K562 (cell line): Measurements from ENCODE around the gene SNCA. TPM values are rescaled to one million over a fixed set of nuclear protein-coding genes. Genes with fewer than 3 reads are reported as not detected.

Source experiments
- ATAC-seq: fragments of 200-7000 bp; cut with Tn5 transposase; 3 replicates; pipeline ENCODE4 v1.9.1; 2020; ENCODE audit warnings: moderate library complexity
- BruUV-seq: library from RNA; stranded (reverse); fragments of 400-500 nt; replicated peaks from 2 replicates; lab custom pipeline; 2021; lab: Mats Ljungman, UMichigan
- CTCF ChIA-PET: fragments of 300-600 bp; formaldehyde crosslinking; extraction: SDS; loops from one replicate; lab custom pipeline; 2021; ENCODE audit warnings: low intra/inter-chr PET ratio; lab: Yijun Ruan, JAX
- POLR2A ChIA-PET: fragments of 300-600, 350-650 bp; sonication (Branson Sonifier 250); formaldehyde crosslinking; extraction: SDS; loops from one replicate; lab custom pipeline; 2021; ENCODE audit warnings: antibody characterized with exemption, inconsistent platforms; lab: Yijun Ruan, JAX
- DNase-seq, 4 experiments: peaks; one replicate each; pipeline versions ENCODE4 v3.0.0 to v3.0.0-alpha.2; 2011 to 2018; ENCODE audit warnings: low spot score in 3 of 4, mixed read lengths in 3 of 4; ENCODE audit errors: extremely low read depth in 1 of 4
- FAIRE-seq: peaks from 2 replicates; lab custom pipeline; 2011; peaks lifted over from hg19 to GRCh38; lab: Jason Lieb, UNC
- H2AFZ ChIP-seq: 2 replicates; pipeline ENCODE4 v1.6.0; 2011; ENCODE audit warnings: low read depth, low read length, control low read depth, inconsistent platforms
- H3K27ac ChIP-seq: fragments of 200-600 bp; 3 replicates; pipeline ENCODE4 v1.8.0; 2011; ENCODE audit warnings: low read depth, mild to moderate bottlenecking, control low read depth, inconsistent platforms, low read length, moderate library complexity, mixed read lengths; ENCODE audit errors: extremely low read depth
- H3K27me3 ChIP-seq, 2 experiments: fragments of 300-600 bp in 1 of 2; 2 replicates in 1 of 2; 3 replicates in 1 of 2; pipeline versions ENCODE4 v1.6.0 to v1.8.0; 2011; ENCODE audit warnings: inconsistent platforms in 2 of 2, low read length in 2 of 2, mild to moderate bottlenecking in 1 of 2, mixed read lengths in 1 of 2, moderate library complexity in 1 of 2; ENCODE audit not compliant: control insufficient read depth in 2 of 2, insufficient read depth in 2 of 2
- H3K36me3 ChIP-seq: fragments of 300-600 bp; 3 replicates; pipeline ENCODE4 v1.8.0; 2011; ENCODE audit warnings: mild to moderate bottlenecking, low read length, inconsistent platforms; ENCODE audit not compliant: control insufficient read depth, insufficient read depth
- H3K4me1 ChIP-seq, 2 experiments: fragments of 200-600 bp in 1 of 2; replicated peaks in 1 of 2; 2 replicates in 1 of 2; 3 replicates in 1 of 2; pipeline versions ENCODE4 v1.5.1 to v1.8.0; 2011; ENCODE audit warnings: inconsistent platforms in 2 of 2, low read length in 2 of 2, mild to moderate bottlenecking in 1 of 2, mixed read lengths in 1 of 2, moderate library complexity in 1 of 2; ENCODE audit not compliant: control insufficient read depth in 2 of 2, insufficient read depth in 2 of 2
- H3K4me2 ChIP-seq: 2 replicates; pipeline ENCODE4 v1.6.1; 2011; ENCODE audit warnings: low read length, control low read depth, inconsistent platforms, mixed read lengths; ENCODE audit not compliant: insufficient read depth
- H3K4me3 ChIP-seq: fragments of 200-600 bp; sonication (generic), shearing (Covaris generic); 2 replicates; pipeline ENCODE4 v1.5.1; 2016; ENCODE audit warnings: control low read depth, inconsistent platforms
- H3K79me2 ChIP-seq: fragments of 200-600 bp; 3 replicates; pipeline ENCODE4 v1.8.0; 2011; ENCODE audit warnings: low read length, inconsistent platforms; ENCODE audit not compliant: control insufficient read depth, insufficient read depth
- H3K9ac ChIP-seq, 2 experiments: 2 replicates each; pipeline versions ENCODE4 v1.6.0 to v1.6.1; 2011; ENCODE audit warnings: low read depth in 2 of 2, low read length in 2 of 2, control low read depth in 1 of 2, inconsistent platforms in 1 of 2, mild to moderate bottlenecking in 1 of 2, mixed read lengths in 1 of 2; ENCODE audit not compliant: insufficient read depth in 1 of 2
- H3K9me1 ChIP-seq: one replicate; pipeline ENCODE4 v1.6.0; 2011; ENCODE audit warnings: inconsistent platforms, mild to moderate bottlenecking, low read length, moderate library complexity; ENCODE audit not compliant: control insufficient read depth, insufficient read depth
- H3K9me3 ChIP-seq: replicated peaks from 2 replicates; pipeline ENCODE4 v1.5.1; 2011; ENCODE audit warnings: low read depth, low read length, inconsistent platforms; ENCODE audit not compliant: control insufficient read depth, insufficient read depth
- H4K20me1 ChIP-seq: replicated peaks from 2 replicates; pipeline ENCODE4 v1.6.1; 2011; ENCODE audit warnings: low read length, inconsistent platforms, mixed read lengths; ENCODE audit not compliant: control insufficient read depth, insufficient read depth
- ARID2 ChIP-seq: fragments of 450-650 bp; IDR thresholded peaks from 2 replicates; pipeline ENCODE4 v1.6.1; 2017; ENCODE audit warnings: antibody characterized with exemption, mild to moderate bottlenecking
- CHD4 ChIP-seq: fragments of 200-600 bp; sonication (generic); IDR thresholded peaks from 3 replicates; pipeline ENCODE4 v1.6.1; 2012; ENCODE audit warnings: low read depth, mild to moderate bottlenecking, mixed read lengths, low read length, inconsistent platforms; ENCODE audit not compliant: insufficient read depth, insufficient replicate concordance, poor library complexity, severe bottlenecking
- DLX4 ChIP-seq: fragments of 250-450 bp; sonication (Bioruptor Pico); IDR thresholded peaks from 2 replicates; pipeline ENCODE4 v1.6.1; 2021; ENCODE audit warnings: mild to moderate bottlenecking
- E2F4 ChIP-seq: sonication (generic); formaldehyde crosslinking; IDR thresholded peaks from 2 replicates; pipeline ENCODE4 v1.8.0; 2022; ENCODE audit warnings: mild to moderate bottlenecking, low read depth, missing genetic modification reagents
- EGR1 ChIP-seq: fragments of 450-650 bp; conservative IDR thresholded peaks from 2 replicates; pipeline ENCODE4 v1.6.1; 2017; ENCODE audit warnings: mild to moderate bottlenecking
- HDAC8 ChIP-seq: fragments of 450-650 bp; IDR thresholded peaks from 2 replicates; pipeline ENCODE4 v1.6.1; 2016; ENCODE audit warnings: mild to moderate bottlenecking, missing genetic modification characterization, moderate library complexity, missing compliant biosample characterization
- KLF16 ChIP-seq: IDR thresholded peaks from 2 replicates; pipeline ENCODE4 v1.6.1; 2016; ENCODE audit warnings: antibody characterized with exemption
- MEIS2 ChIP-seq: fragments of 450-650 bp; IDR thresholded peaks from 2 replicates; pipeline ENCODE4 v1.6.1; 2014; ENCODE audit warnings: mild to moderate bottlenecking; ENCODE audit not compliant: partially characterized antibody
- RAD21 ChIP-seq, 2 experiments: fragments of 250-450 bp in 1 of 2; fragments of 450-650 bp in 1 of 2; sonication (Bioruptor Pico) in 1 of 2; formaldehyde crosslinking in 1 of 2; IDR thresholded peaks in 1 of 2; conservative IDR thresholded peaks in 1 of 2; 2 replicates each; pipeline versions ENCODE4 v1.4.0 to v1.8.0; 2020 to 2022; ENCODE audit warnings: mild to moderate bottlenecking in 2 of 2, moderate library complexity in 1 of 2
- RBM25 ChIP-seq: fragments of 200-400 bp; formaldehyde crosslinking; IDR thresholded peaks from 2 replicates; pipeline ENCODE4 v1.6.1; 2018; ENCODE audit warnings: low read length, low read depth, moderate library complexity; ENCODE audit not compliant: severe bottlenecking
- SIRT6 ChIP-seq: IDR thresholded peaks from one replicate; pipeline ENCODE4 v1.6.1; 2012; ENCODE audit warnings: low read depth, mild to moderate bottlenecking, control low read depth, inconsistent platforms, low read length, moderate library complexity
- TARDBP ChIP-seq: fragments of 450-650 bp; IDR thresholded peaks from 2 replicates; pipeline ENCODE4 v1.6.1; 2016
- ZBTB5 ChIP-seq: fragments of 450-650 bp; IDR thresholded peaks from 2 replicates; pipeline ENCODE4 v1.6.1; 2017; ENCODE audit warnings: antibody characterized with exemption
- ZEB2 ChIP-seq: fragments of 450-650 bp; IDR thresholded peaks from 2 replicates; pipeline ENCODE4 v1.6.1; 2016
- ZNF253 ChIP-seq: fragments of 250-450 bp; sonication (Bioruptor Pico); conservative IDR thresholded peaks from 2 replicates; pipeline ENCODE4 v1.6.1; 2021; ENCODE audit warnings: mild to moderate bottlenecking
- ZNF311 ChIP-seq: fragments of 250-450 bp; sonication (Bioruptor Pico); IDR thresholded peaks from 2 replicates; pipeline ENCODE4 v1.4.0; 2020; ENCODE audit warnings: mild to moderate bottlenecking, moderate library complexity
- ZNF354B ChIP-seq: fragments of 250-450 bp; sonication (Bioruptor Pico); IDR thresholded peaks from 2 replicates; pipeline ENCODE4 v1.4.0; 2020
- ZNF717 ChIP-seq: fragments of 250-450 bp; sonication (Bioruptor Pico); IDR thresholded peaks from 2 replicates; pipeline ENCODE4 v1.5.0; 2021
- ZNF740 ChIP-seq, 3 experiments: fragments of 200-800 bp in 1 of 3; sonication (Bioruptor generic) in 1 of 3; sonication (generic) in 1 of 3; formaldehyde crosslinking in 1 of 3; IDR thresholded peaks; 2 replicates each; pipeline versions ENCODE4 v1.6.1 to v1.8.0; 2016 to 2022; ENCODE audit warnings: mild to moderate bottlenecking in 2 of 3, missing compliant biosample characterization in 2 of 3, missing genetic modification characterization in 2 of 3, missing genetic modification reagents in 1 of 3
- WGBS: fragments of 100-300 bp; shearing (Covaris generic); methylation state at CpG from one replicate; pipeline ENCODE4 v1.1.6; 2016; ENCODE audit warnings: low coverage, mixed read lengths; ENCODE audit not compliant: insufficient coverage; ENCODE audit errors: missing lambda C conversion rate; 5-methylcytosine and 5-hydroxymethylcytosine counted together
- in situ Hi-C: fragments of 300-500 bp; cut with MboI; formaldehyde crosslinking; loops from 4 replicates; pipeline ENCODE4 v1.15.0; 2018; ENCODE audit warnings: inconsistent platforms, mixed read lengths
- intact Hi-C: fragments of 100-400 bp; cut with micrococcal nuclease; formaldehyde crosslinking; loops from 2 replicates; pipeline ENCODE4 v1.14.2; 2022
- polyA plus RNA-seq, 8 experiments: library from polyadenylated mRNA; depleted of rRNA in 4 of 8; stranded (reverse) in 5 of 8; unstranded in 3 of 8; fragments of >200 nt; fragmentation: Nextera tagmentation in 2 of 8; fragmentation: Illumina TruSeq in 1 of 8; extraction: Ambion mirVana in 2 of 8; extraction: Trizol in 1 of 8; gene quantifications; 2 replicates each; pipeline versions ENCODE4 v1.2.1 to v1.2.3, GENCODE V29; 2011 to 2014; ENCODE audit warnings: inconsistent platforms in 1 of 8, missing spikeins in 1 of 8
- total RNA-seq, 7 experiments: library from RNA; depleted of rRNA in 6 of 7; stranded (reverse); fragments of >200 nt in 6 of 7; fragmentation: Illumina TruSeq in 2 of 7; extraction: Trizol in 2 of 7; gene quantifications; 2 replicates each; pipeline versions ENCODE4 v1.2.1 to v1.2.3, GENCODE V29; 2011 to 2021; ENCODE audit warnings: low replicate concordance in 1 of 7

Gene SNCA
- total and polyA plus RNA-seq, 9 of the 15 experiments (the other 6 are each of a cell fraction or from before 2014, with no cell fraction given), result 1.7 to 12.6 (median 3.6) TPM

GRCh38 chr4:89800012-89800516, 36.9 kb downstream of the SNCA start:
- no peak for TF ChIP-seq RBM25
- no peak for TF ChIP-seq MEIS2
- TF ChIP-seq ZNF740 (CRISPR knock-in tag; IDR thresholded peaks at IDR 0.05), result no peak
- TF ChIP-seq ZNF740 (tag; IDR thresholded peaks at IDR 0.05), result no peak
- TF ChIP-seq ZNF311 (CRISPR knock-in tag), result no peak
- no peak for TF ChIP-seq ZBTB5
- no peak for TF ChIP-seq KLF16
- TF ChIP-seq ARID2, result no peak
- TF ChIP-seq ZEB2, result no peak
- TF ChIP-seq TARDBP, result no peak
- TF ChIP-seq DLX4, result no peak
- no peak for TF ChIP-seq ZNF253 (CRISPR knock-in tag)
- no peak for TF ChIP-seq EGR1
- TF ChIP-seq HDAC8 (tag), result no peak
- no peak for TF ChIP-seq RAD21 (CRISPR knock-in tag; conservative IDR thresholded peaks at IDR 0.05 in 1 of 2, IDR thresholded peaks at IDR 0.05 in 1 of 2)
- no peak for TF ChIP-seq ZNF717
- no peak for TF ChIP-seq SIRT6
- TF ChIP-seq E2F4 (CRISPR knock-in tag), result no peak
- no peak for TF ChIP-seq CHD4
- no peak for TF ChIP-seq ZNF354B (CRISPR knock-in tag)
- in situ Hi-C loops, result no loop called here
- Histone ChIP-seq H3K9me1 (no peaks in the 10 kb centered on the region), H4K20me1 (no peaks in the 10 kb centered on the region), H3K9ac (no peak overlapping the region), H3K36me3 (no peaks in the 10 kb centered on the region), H3K4me1 (no peaks in the 10 kb centered on the region; a peak in 1 of 5 replicates), H3K4me2 (no peak overlapping the region), H3K4me3 (no peak overlapping the region), H3K27ac (no peak overlapping the region), H2AFZ (no peak overlapping the region), H3K79me2 (no peaks in the 10 kb centered on the region), H3K27me3 (no peaks in the 10 kb centered on the region), H3K9me3 (no peaks in the 10 kb centered on the region)
- POLR2A ChIA-PET, result no interaction called here
- ATAC-seq (no peak), DNase-seq (no peak), FAIRE-seq (no peak)
- BruUV-seq, result no TSS peak
- CTCF ChIA-PET, result no interaction called here
- intact Hi-C loops, result no loop called here
- WGBS, result 16% methylated on average over 3 of the region's 3 CpGs
